GM21515 (cell line): Measurements from ENCODE around the gene SH3GL1.
"Not testable (repeated sequence)": the region's sequence is repeated elsewhere in the genome, so short reads cannot be mapped to it uniquely, and the experiment has no call there.

ENCODE experiments used
- ATAC-seq: cut with Tn5 transposase; IDR thresholded peaks from one replicate; pipeline ENCODE4 v1.9.1; 2021; ENCODE audit not compliant: unreplicated experiment

SH3GL1 gene

DNA sequence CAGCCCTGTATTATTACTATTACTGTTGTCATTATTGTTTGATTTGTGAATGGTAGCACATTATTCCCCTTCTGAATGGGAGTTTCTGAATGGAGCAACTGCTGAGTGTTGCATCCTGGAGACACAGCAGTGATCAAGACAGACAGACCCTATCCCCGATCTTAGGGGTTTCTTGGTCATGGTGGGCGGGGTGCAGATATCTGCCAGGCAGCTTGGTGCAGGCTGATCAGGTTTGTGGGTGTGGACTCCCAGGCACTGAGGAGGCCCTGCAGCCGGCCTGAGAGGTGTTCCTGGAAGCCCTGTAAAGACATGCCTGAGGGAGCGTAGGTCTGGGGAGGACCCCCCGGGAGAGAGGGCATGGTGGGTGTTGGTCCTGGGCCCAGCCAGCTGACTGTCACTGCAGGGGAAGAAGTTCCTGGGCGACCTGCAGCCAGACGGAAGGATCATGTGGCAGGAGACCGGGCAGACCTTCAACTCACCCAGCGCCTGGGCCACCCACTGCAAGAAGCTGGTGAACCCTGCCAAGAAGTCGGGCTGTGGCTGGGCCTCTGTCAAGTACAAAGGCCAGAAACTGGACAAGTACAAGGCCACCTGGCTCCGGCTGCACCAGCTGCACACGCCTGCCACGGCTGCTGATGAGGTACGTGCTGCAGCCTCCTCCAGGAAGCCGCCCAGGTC, 54.9 kb downstream of the SH3GL1 start:
- ATAC-seq, result no peak

DNA sequence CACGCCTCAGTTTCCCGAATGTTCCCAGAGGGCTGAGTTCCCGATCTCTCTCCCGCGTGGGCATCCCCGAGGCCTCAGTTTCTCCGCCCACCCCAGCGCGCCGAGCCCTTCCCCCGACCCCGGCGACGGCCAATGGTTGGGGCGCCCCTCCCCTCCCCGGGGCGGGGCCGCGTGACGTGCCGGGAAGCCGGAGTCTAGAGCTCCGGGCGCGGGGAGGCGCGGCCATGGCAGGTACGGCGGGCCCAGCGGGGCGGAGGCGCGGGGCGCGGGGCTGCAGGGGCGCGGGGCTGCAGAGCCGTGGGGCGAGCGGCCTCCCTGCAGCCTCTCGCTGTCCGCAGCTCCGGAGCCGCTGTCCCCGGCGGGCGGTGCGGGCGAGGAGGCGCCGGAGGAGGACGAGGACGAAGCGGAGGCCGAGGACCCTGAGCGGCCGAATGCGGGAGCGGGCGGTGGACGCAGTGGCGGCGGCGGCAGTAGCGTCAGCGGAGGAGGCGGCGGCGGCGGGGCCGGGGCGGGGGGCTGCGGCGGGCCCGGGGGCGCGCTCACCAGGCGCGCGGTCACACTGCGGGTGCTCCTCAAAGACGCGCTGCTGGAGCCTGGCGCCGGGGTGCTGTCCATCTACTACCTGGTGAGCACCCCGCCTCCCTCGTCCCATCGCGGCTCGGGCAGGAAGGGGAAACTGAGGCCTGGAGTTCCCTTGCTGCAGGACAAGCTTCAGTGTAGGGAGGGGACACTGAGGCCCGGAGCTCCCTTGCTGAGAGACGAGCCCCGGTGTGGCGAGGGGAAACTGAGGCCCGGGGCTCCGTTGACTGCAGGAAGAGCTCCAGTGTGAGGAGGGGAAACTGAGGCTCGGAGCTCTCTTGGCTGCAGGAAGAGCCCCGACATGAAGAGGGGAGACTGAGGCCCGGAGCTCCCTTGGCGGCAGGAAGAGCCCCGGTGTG, 56.7 kb downstream of the SH3GL1 start, which contains the start of gene MPND:
Gene MPND (plus strand): TSS at position 193 of the 938 bp plus-strand sequence. CDS start 32 bp downstream, at position 225.
- ATAC-seq, result peak; percentile 55

DNA sequence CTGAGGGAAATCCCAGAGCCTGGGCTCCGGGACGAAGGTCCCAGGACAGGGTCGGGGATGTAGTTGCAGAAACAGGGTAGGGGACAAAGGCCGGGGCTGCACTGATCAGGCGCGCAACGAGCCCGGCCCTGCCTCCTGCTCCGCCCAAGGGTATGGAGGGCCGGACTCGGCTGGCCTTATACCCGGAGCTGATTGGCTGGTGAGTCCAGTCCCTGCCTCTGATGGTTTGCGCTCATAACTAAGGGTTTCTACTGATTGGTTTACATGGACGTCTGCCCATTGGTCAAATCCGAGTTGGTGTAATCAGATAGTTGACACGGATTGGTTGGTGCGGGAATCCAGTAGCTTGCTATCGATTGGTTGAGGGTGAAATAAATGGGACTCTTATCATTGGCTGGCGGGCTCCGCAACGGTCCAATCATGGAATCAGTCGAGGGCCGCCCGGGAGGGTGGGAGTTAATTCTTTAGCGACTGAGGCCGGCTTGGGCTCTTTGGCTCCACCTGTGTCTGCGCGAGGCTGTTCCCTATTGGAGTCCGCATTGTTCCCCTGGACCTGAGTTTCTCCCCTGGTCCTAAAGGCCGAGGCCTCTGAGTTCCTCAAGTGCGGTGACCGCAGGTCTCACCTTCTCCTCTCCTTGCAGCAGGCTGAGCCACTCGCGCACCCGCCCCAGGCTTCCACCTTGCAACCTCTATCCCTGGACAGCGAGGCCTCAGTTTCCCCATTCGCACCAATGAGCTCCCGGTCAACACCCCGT, 57.6 kb downstream of the SH3GL1 start:
- peak; percentile 79 for ATAC-seq

DNA sequence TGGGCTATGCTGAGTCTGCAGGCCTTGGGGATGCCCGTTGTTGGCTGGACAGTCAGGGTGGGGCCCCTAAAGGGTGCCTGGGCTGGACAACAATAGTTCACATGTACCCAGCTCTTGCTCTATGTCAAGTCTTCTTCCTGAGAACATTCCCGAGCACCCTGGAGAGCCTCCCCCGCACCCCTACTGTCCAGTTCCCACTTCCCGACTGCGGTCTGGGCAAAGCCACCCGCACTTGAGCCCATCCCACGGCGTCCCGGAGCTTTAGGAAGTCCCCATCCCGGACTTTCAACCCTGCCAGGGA, 58.1 kb downstream of the SH3GL1 start:
- no peak for ATAC-seq

DNA sequence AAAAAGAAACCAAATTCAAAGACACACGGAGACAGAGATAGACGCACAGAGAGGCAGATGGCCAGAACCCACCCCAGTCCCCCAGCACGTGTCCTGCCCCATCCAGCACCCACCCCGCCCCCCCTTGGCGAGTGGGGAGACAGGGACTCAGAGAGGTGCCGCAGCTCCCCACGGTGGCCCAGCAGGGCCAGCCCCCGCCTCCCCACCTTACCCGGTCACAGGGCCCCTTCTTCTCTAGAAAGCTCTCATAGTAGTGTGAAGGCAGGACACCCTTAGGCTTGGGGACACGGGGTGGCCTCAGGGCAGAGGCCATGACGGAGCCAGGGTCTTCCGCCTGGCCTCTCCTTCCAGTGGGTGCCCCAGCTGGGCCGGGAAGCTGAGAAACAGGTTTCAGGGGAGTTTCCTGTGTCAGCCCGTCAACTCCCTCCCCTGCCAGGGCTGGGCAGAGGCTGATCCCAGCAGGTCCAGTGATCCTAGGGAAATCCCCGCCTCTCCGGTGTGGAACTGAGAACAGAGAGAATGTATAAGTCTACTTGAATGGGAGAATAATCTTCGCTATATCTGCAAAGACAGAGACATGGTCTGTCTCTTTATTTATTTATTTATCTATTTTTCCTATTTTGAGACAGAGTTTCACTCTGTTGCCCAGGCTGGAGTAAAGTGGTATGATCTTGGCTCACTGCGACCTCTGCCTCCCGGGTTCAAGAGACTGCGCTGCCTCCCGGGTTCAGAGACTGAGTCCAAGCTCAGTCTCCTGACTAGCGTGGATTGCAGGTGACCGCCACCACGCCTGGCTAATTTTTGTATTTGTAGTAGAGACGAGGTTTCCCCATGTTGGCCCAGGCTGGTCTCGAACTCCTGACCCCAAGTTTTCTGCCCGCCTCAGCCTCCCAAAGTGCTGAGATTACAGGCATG, 61.6 kb downstream of the SH3GL1 start, which contains the start of gene STAP2:
Gene STAP2 (minus strand): TSS at position 387 of the 915 bp plus-strand sequence. CDS start 74 bp downstream, at position 313.
- no peak for ATAC-seq

DNA sequence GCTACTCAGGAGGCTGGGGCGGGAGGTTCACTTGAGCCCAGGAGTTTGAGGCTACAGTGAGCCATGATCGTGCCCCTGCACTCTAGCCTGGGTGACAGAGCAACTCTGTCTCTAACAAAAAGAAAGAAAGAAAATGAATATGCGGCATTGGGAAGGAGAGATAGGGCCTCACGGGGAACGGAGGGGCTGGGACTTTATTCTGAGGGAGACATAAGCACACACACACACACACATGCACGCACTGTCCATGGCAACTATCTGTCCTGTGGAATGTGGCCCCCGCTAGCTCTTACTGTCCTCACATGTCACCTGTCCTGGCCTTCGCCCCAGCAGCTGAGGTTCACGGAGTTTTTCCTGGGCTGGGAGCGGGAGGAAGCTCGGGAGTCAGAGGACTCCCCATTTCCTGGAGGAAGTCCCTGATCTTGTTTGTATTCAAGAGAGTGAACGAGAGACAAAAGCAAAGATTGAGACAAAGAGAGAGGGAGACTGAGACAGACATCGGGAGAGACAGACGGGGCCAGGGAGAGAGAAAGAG, 62.4 kb downstream of the SH3GL1 start:
- ATAC-seq, result no peak

DNA sequence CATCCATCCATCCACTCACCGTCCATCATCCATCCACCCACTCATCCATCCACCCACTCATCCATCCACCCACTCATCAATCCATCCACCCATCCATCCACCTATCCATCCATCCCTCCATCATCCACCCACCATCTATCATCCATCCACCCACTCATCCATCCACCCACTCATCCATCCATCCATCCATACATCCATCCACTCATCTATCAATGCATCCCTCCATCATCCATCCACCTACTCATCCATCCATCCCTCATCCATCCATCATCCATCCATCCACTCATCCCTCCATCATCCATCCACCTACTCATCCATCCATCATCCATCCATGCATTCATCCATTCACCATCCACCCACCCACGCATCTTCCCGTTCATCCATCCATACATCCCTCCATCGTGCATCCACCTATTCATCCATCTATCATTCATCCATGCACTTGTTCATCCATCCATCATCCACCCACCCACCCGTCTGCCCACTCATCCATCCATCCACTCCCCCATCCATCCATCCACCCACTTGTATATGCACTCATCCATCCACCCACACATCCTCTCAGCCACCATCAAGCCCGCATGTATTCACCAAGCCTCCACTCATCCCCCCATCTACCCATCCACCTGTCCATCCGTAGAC, 65.3 kb downstream of the SH3GL1 start:
- no peak for ATAC-seq

DNA sequence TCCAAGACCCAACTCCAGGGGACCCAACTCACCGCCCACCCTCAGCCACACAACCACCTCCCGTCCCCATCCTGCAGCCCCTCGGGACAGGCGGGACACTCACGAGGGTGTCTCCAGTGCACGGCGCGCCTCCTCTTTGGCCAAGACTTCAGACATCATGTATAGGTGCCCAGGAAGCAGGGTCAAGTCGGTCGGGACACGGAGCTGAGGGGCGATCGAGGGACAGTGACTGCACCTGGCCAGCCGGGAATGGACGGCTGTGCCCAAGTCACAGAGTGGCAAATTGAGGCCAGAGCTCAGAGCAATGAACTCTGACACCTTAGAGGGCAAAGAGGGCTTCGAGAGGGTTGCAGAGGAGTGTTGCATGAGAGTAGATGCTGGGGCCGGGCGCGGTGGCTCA, 70.5 kb downstream of the SH3GL1 start:
- no peak for ATAC-seq

DNA sequence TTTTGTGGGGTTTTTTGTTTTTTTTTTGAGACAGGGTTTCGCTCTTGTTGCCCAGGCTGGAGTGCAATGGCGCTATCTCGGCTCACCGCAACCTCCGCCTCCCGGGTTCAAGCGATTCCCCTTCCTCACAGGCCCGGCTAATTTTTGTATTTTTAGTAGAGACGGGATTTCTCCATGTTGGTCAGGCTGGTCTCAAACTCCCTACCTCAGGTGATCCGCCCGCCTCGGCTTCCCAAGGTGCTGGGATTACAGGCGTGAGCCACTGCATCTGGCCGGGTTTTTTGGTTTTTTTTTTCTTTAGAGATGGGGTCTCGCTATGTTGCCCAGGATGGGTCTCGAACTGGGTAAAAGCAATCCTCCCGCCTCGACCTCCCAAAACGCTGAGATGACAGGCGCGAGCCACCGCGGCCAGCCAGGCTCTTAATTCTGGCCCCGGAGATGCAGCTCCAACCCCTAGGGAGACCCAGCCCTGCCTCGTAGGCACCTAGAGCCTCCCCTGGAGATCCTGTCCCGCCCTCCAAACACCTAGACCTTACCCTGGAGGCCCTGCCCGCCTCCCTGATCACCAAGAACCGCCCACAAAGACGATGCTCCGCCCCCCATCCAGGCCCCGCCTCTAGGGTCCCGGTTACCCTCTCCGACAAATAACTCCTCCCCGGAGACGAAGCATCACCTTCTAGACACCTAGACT, 71.2 kb downstream of the SH3GL1 start:
- not testable (repeated sequence) for ATAC-seq

DNA sequence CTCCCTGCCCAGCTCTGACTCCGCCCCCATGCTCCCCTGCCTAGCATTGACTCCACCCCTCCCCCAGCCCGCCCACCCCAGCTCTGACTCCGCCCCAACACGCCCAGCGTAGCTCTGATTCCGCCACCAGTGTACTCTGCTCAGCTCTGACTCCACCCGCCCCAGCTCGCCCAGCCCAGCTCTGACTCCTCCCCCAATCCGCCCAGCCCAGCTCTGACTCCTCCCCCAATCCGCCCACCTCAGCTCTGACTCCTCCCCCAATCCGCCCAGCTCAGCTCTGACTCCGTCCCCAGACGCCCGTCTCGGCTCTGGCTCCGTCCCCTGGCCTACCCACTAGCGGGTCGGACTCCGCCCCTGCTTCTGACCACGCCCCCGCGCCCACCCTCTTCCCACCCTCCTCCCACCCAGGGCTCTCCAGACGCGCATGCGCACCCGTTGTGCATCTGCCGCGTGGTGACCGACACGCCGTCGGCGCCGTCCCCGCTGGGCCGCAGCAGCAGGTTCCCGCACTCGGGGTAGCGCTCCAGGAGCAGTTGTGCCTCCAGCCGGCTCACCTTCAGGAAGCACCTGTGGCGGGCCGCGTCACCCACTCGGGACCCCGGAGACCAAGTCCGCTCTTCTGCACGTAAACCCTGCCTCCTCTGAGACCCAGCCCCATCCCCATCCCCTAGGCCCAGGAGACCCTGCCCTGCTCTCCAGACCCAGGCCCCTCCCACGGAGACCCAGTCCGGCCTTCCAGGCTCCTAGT, 71.9 kb downstream of the SH3GL1 start:
- peak; percentile 62 for ATAC-seq

DNA sequence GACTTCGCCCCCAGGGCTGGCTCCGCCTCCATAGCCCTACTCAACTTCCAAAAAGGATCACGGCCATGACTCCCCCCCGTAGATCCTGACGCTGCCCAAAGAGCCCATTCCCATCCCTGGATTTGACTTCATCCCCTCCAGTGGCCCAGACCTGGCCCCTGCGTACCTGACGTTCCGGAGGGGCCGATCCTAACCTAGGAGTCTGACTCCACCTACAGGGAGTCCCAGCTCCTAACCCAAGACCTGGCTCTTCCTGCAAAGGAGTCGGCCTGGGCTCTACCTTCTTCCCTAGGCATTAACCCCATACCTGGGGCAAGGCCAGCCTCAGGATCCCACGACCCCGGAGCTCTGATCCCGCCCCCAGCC, 72.5 kb downstream of the SH3GL1 start:
- ATAC-seq, result no peak

DNA sequence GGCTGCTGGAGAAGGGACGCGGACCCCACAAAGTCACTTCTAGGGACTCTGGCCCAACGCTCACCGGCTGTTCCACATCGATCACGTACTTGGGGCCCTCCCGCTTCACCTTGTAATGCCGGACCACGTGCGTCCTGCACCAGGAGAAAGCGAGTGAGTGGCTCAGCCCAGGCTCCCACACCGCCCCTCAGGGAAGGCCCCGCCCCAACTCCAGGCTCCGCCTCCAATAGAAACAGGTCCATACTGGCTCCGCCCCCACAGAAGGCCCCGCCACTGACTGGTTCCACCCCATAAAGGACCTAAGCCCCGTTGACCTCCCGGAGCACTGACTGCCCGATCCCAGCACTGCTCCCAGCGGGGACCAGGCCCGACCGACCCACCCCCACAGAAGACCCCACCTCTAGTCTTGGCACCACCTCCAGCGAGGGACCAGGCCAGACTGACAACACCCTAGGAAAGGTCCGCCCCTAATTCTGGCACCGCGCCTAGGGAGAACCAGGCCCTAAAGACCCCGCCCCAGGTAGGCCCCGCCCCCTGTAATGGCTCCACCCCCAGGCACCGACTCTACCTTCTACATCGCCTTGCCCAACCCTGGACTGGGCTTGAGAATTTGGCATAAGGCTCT, 73.0 kb downstream of the SH3GL1 start:
- no peak for ATAC-seq

DNA sequence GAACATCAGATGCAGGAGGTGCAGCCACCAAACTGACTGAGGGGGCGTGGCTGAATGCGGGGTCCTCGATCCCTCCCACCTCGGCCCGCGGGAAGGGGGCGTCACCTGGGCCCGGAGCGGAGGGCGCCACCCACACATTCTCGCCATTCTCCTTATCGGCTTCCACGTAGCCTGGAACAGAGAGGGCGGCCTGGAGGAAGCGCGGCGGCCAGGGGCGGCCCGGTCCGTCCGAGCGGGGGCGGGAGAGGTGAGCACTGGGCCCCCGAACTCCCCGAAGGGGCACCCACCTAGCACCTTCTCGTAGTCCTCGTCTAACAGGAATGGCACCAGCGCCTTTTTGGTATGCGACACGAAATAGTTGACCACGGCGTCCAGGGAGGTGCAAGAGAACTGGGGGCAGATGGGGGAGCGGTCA, 73.5 kb downstream of the SH3GL1 start:
- ATAC-seq, result no peak

DNA sequence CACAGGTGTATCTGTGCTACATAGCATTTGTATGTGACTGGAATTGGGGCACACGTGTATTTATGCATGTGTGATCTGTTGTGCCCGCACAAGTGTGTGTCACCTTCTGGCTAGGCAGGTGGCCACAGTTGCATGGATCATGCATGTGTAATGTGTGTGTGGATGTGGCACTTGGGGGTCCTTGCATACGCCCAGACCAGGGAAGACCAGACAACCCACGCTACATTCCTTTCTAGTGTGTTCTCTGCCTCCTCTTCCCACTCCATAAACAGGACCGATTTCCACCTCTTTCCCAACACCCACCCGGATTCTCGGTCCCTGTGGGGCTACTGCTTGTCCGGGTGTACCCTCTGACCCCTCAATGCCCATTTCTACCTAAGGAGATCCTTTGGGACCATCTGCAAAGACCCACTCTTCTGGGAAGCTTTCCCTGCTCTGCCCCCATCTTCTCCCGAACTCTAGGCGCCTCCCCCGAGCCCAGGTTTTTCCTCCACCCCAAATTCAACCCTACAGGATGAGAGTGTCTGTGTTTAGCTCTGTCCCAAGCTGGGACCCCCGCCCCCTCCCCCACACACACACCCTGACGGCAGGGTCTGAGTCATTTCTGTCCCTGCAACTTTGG, 74.0 kb downstream of the SH3GL1 start:
- ATAC-seq, result no peak

DNA sequence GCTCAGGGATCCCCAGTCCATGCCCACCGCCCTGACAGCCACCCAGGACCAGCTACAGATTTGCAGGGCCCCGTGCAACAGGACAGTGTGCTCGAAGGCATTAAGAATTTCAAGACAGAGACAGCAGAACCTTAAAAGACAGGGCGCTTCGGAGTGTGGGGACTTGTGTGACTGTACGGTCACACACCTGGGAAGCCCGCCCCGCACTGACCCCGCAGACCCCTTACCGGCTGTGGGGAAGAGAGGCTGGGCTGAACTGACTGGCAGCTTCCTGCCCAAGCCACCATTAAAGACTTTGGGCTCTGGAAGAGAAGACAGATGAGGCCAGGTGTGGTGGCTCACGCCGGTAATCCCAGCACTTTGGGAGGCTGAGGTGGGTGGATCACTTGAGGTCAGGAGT, 76.1 kb downstream of the SH3GL1 start:
- ATAC-seq, result no peak

DNA sequence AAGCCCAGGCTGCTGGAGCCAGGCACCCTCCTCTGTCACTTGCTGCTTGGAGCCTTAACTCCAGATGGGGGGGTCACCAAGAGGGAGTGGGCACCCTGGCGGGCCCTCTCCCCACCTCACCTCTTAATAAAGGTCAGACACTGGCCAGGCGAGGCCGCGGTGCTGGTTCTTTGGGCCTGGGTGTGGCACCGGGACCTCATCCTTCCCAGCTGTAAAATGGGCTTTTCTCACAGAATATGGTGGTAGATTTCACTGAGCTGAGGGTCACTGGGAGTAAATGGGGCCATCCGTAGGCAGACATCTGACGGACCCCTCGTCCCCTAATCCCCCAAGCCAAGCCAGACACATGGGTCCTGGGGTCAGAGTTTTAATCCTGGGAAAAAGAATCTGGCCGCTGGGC, 76.7 kb downstream of the SH3GL1 start:
- ATAC-seq, result no peak

DNA sequence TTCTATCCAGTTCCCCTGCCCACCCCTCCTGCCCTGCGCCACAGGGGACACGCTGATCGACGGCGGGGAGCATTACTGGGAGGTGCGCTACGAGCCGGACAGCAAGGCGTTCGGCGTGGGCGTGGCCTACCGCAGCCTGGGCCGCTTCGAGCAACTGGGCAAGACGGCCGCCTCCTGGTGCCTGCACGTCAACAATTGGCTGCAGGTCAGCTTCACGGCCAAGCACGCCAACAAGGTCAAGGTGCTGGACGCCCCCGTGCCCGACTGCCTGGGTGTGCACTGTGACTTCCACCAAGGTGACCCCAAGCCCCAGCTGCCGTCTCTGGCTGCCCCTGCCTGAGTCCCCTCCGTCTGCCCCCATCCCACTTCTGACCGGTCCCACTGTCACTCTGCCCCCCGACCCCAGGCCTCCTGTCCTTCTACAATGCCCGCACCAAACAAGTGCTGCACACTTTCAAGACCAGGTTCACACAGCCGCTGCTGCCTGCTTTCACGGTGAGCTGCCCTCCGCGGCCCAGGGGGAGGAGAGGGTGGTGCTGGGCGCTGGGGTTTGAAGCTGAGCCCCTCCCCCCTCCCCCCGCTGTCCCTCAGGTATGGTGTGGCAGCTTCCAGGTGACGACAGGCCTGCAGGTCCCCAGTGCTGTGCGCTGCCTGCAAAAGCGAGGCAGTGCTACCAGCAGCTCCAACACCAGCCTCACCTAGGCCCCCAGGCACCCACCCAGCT, 77.2 kb downstream of the SH3GL1 start:
- no peak for ATAC-seq
